Measurements from ENCODE around the gene TGFBR3.

DNA sequence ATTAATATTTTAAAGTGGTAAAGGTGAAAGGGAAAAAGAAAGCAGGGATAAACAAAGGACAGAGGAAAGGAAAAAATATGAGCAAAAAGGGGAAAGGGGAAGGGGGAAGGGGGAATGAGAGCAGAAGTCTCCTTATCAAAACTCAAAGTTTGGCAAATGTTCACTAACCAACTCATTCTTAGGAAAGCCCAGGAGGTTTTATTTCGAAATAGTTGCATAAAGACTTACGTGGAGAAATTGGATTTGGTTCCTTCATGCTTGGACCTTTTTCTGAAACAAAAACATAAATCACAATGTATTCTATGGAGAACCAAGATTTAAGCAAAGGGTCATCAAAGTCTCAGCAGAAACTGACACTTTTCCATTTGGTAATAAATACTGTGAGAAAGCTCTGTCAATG, 188.1 kb downstream of the TGFBR3 start:
- no peak for TF ChIP-seq CTCF (conservative IDR thresholded peaks at IDR 0.05 in 1 of 2, IDR thresholded peaks at IDR 0.05 in 1 of 2; ENCODE audit: extremely low read depth in 1 of 2, insufficient read depth in 1 of 2, low read depth in 1 of 2, low read length in 2 of 2)
- no peak for TF ChIP-seq EZH2 (IDR thresholded peaks at IDR 0.05; ENCODE audit: borderline replicate concordance, low read length)

Measured in mammary epithelial cell (primary cell).